ENCODE results near the gene IGSF6.
"Not testable (repeated sequence)": the region's sequence is repeated elsewhere in the genome, so short reads cannot be mapped to it uniquely, and the experiment has no call there.

IGSF6 gene

DNA sequence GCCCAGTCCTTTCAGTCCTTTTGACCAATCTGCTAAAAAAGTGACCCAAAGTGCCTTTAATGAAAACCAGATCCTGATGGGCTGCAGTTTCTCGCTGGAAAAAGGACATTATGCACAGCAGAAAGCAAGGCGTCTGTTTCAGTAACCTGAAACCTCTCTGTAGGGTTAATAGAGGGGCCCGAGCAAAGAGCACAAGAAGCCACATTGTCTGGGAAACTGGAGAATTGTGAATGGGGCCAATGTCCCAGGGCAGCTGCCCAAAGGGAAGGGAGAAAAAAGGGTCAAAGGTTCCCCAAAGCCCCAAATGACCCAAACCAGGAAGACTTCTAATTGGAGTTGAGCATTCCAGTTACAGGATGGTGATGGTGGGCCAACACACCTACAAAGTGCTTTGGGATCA is 14.4 kb upstream of the IGSF6 start:
- H3K27me3 Mint-ChIP-seq (ENCODE audit: low read depth) = peaks cover 22% of the 10 kb centered on the region
- no peak overlapping the region for H3K27ac Mint-ChIP-seq
- H3K4me1 Mint-ChIP-seq (ENCODE audit: low read depth) = no peaks in the 10 kb centered on the region
- no peaks in the 10 kb centered on the region for H3K36me3 Mint-ChIP-seq (ENCODE audit: low read depth)
- H3K4me3 Mint-ChIP-seq = no peak overlapping the region
- no peak for DNase-seq (ENCODE audit: low spot score)
- no peaks in the 10 kb centered on the region for H3K9me3 Mint-ChIP-seq

DNA sequence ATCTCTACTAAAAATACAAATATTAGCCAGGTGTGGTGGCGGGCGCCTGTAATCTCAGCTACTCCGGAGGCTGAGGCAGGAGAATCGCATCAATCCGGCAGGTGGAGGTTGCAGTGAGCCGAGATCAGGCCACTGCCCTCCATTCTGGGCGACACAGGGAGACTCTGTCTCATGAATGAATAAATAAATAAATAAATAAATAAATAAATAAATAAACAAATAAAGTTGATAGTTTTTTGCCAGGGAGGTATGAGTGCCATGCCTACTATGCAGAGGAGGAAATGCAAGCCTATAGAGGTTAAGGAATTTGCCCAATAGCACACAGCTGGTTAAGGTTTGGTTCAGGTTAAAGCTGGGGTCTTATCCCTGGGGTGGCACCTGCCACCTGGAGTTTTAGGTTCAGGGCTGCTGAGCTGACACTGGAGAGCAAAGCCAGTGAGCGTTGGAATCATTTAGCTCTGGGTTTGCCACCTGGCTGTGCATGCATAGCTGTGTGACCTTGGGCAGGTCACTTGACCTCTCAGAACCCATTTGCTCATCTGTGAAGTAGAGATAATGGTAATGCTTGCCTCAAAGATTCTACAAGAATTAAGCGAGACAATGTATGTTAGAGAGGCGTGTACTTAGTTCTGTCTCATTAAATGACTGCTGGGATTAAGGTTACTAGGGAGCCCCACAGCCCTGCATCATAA is 12.5 kb upstream of the IGSF6 start:
- Mint-ChIP-seq H3K4me1 (ENCODE audit: low read depth) (peaks cover 9% of the 10 kb centered on the region), H3K4me3 (no peak overlapping the region), H3K9me3 (no peaks in the 10 kb centered on the region), H3K36me3 (ENCODE audit: low read depth) (no peaks in the 10 kb centered on the region), H3K27ac (no peak overlapping the region), H3K27me3 (ENCODE audit: low read depth) (peaks cover 14% of the 10 kb centered on the region)
- DNase-seq (ENCODE audit: low spot score) = no peak

DNA sequence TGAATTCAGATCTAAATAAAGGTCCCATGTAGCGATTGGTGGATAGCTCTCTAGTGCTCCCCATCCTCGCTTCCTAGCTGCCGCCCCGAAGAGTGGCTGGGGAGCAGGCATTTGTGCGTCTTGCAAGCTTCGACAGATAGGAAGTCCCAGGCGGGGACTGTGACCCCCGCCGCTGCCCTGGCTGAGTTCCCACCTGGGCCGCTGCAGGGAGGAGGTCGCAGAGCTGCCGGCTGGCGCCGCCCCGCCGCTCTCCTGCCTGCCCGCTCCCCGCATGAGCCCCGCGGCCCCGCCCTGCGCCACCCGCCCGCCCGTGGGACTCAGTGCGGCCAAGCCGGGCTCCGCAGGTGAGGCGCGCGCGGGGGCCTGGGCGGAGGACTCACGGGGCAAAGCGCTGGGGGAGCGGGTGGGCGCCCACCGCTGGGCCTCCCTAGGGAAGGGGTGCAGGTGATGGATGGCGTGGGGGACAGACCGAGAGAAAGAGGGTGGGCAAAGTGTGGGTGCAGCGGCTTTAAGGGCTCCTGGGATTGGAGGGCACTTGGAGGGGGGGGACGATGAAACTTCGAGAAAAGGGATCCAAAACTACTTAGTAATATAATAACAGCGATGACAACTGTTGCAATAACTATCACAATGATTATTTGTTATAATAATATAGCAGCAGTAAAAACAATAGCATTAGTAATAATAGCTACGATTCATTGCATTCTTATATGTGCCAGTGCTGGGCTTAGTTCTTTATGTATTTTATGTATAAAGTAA is 11.7 kb upstream of the IGSF6 start, which contains the start of gene OTOA:
TSS of gene OTOA (plus strand) at position 80 of the 759 bp plus-strand sequence. CDS start 14,547 bp downstream, outside the sequence.
- peaks cover 9% of the 10 kb centered on the region for H3K4me1 Mint-ChIP-seq (ENCODE audit: low read depth)
- no peak within 1 kb of the TSS for H3K27ac Mint-ChIP-seq
- H3K4me3 Mint-ChIP-seq = peak within 1 kb of the TSS; percentile 58

DNA sequence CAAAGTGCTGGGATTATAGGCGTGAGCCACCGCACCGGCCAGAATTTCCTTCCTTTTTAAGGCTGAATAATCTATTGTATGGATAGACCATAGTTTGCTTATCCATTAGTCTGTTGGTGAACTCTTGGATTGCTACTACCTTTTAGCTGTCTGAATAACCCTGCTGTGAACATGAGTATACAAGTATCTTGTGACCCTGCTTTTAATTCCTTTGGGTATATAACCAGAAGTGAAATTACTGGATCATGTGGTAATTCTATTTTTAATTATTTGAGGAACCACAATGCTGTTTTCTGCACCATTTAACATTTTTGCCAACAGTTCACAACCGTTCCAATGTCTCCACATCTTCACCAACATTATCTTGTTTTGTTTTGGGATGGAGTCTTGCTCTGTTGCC is 6.7 kb upstream of the IGSF6 start:
- peaks cover 20% of the 10 kb centered on the region for H3K36me3 Mint-ChIP-seq (ENCODE audit: low read depth)
- H3K4me1 Mint-ChIP-seq (ENCODE audit: low read depth) = peaks cover 30% of the 10 kb centered on the region
- H3K4me3 Mint-ChIP-seq = no peak overlapping the region
- peaks cover 9% of the 10 kb centered on the region for H3K27me3 Mint-ChIP-seq (ENCODE audit: low read depth)
- no peaks in the 10 kb centered on the region for H3K9me3 Mint-ChIP-seq
- DNase-seq (ENCODE audit: low spot score) = no peak
- no peak overlapping the region for H3K27ac Mint-ChIP-seq

More for the DNA sequence above, 11.7 kb upstream of the IGSF6 start, which contains the start of gene OTOA:
- H3K9me3 Mint-ChIP-seq = no peaks in the 10 kb centered on the region
- peaks cover 14% of the 10 kb centered on the region for H3K27me3 Mint-ChIP-seq (ENCODE audit: low read depth)
- DNase-seq (ENCODE audit: low spot score) = no peak
- no peaks in the 10 kb centered on the region for H3K36me3 Mint-ChIP-seq (ENCODE audit: low read depth)

DNA sequence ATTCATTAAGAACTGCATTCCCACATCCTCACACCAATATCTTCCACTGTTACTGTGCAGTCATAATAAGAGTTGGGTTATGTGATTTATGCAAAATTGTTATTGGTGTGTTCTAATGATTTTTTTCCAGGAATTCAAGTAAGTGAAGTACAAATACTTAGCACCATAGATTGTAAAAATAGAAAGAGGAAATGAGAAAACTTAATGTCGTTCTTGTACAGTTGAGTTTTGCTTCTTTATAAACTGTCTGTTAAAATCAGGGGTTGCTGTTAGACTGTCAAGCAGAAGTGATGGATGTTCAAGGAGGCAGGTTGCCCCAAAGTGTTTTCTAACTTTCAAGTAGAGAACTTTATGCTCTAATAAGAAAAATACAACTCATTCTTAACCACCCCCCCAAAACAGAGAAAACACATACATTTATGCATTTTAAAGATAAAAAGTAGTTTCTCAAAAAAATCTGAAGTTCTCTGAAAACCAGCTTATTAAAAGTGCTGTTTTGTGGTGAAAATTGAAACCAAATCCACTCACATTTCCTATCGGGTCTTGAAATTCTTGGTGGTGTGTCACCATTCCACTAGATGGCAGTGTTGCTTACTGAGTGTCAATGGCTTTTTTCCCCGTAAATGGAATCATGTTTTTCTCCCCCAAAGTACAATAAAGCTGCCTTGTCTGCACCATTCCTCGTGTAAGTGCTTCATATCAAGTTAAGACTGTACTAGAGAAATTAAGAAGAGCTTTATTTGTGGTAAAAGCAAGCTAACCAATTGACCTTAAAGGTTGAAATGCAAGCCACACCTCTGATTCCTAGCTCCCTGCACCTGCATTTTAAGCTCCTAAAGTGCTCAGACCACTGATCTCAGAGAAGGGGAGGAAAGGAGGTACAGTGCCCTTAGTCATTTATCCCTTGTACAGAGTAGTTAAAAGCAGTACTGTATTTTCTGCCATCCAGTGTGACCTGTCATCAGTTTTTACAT is 4.7 kb upstream of the IGSF6 start:
- no peaks in the 10 kb centered on the region for H3K27me3 Mint-ChIP-seq (ENCODE audit: low read depth)
- H3K4me1 Mint-ChIP-seq (ENCODE audit: low read depth) = peaks cover 30% of the 10 kb centered on the region
- DNase-seq (ENCODE audit: low spot score) = peak; percentile 22
- peak overlapping the region; percentile 66 for H3K27ac Mint-ChIP-seq
- H3K4me3 Mint-ChIP-seq = peak overlapping the region; percentile 65
- H3K36me3 Mint-ChIP-seq (ENCODE audit: low read depth) = peaks cover 20% of the 10 kb centered on the region
- H3K9me3 Mint-ChIP-seq = no peaks in the 10 kb centered on the region

DNA sequence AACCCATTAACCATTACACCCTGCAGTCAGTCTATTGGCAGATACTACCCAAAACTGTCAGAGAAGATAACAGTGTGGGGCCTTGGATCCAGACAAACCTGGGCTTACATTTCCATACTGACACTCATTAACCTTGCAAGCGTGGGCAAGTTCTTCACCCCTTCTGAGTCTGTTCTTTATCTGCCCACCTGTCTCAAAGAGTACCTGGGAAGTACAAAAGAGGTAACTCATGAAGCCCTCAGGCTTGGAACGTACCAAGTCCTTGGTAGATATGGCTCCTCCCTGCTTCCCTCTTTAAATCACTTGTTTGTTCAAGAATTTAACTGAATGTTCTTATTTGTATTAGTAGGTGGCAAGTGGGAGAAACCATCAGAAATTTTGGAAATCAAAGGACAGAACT is 2.5 kb upstream of the IGSF6 start:
- H3K27me3 Mint-ChIP-seq (ENCODE audit: low read depth) = no peaks in the 10 kb centered on the region
- H3K27ac Mint-ChIP-seq = no peak overlapping the region
- peaks cover 23% of the 10 kb centered on the region for H3K4me1 Mint-ChIP-seq (ENCODE audit: low read depth)
- H3K9me3 Mint-ChIP-seq = no peaks in the 10 kb centered on the region
- no peak overlapping the region for H3K4me3 Mint-ChIP-seq
- no peak for DNase-seq (ENCODE audit: low spot score)
- H3K36me3 Mint-ChIP-seq (ENCODE audit: low read depth) = peaks cover 22% of the 10 kb centered on the region

DNA sequence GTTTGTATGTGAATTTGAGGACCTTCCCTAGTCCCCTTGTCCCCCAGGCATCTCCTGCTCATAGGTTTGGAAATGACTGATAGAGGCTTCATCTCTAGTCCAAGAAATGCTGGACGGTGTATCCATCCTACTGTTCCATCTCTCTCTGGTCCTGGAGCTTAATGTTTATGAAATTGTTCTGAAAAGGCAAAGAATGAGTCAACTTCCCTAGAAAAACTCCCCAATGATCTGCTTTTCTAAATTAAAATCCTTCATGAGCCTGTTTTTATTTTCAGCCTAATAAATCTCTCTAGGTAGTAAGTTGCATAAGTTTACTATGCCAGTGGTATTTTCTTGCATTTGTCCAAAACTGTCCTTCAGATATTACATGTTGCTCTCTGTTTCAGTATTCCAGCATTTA is 2.1 kb upstream of the IGSF6 start:
- Mint-ChIP-seq H3K27me3 (ENCODE audit: low read depth) (no peaks in the 10 kb centered on the region), H3K4me3 (no peak overlapping the region), H3K27ac (no peak overlapping the region), H3K4me1 (ENCODE audit: low read depth) (peaks cover 23% of the 10 kb centered on the region), H3K9me3 (no peaks in the 10 kb centered on the region), H3K36me3 (ENCODE audit: low read depth) (peaks cover 22% of the 10 kb centered on the region)
- no peak for DNase-seq (ENCODE audit: low spot score)

DNA sequence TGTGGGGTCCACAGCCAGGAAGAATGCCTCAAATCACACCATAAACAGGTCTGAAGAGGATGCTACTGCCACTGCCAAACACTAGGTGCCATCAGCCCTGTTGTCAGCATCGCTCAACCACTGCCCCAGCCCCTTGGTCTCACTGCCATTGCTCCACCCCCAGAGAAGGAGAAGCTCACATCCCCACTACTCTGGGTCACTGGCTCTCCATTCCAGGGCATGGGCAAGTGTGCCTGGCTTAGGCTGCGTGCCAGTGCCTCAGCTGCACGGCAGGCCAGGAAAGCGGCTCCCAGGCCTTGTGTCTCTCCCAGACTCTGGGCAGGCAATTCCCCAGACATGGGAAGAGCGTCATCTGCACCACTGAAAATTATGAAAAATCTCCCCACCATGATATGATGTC is 1.2 kb upstream of the IGSF6 start:
- Mint-ChIP-seq H3K27me3 (ENCODE audit: low read depth) (no peaks in the 10 kb centered on the region), H3K4me3 (no peak overlapping the region), H3K36me3 (ENCODE audit: low read depth) (peaks cover 22% of the 10 kb centered on the region), H3K9me3 (no peaks in the 10 kb centered on the region), H3K27ac (no peak overlapping the region), H3K4me1 (ENCODE audit: low read depth) (peaks cover 26% of the 10 kb centered on the region)
- no peak for DNase-seq (ENCODE audit: low spot score)

DNA sequence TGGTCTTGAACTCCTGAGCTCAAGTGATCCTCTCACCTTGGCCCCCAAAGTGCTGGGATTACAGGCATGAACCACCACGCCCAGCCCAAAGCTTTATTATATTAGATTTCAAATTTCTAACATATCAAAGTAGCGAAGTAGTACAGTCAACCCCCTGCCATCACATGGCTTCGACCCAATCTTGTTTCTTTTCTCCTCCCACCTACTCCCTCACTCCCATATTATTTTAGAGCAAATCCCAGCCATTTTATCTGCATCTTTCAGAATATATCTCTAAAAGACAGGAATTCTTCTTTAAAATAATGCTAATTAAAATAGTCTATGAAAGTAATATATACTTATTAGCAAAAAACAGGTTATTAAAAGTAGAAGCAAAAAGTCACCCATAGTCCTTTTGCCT is 893 bp downstream of the IGSF6 start:
- no peak overlapping the region for H3K27ac Mint-ChIP-seq
- peaks cover 17% of the 10 kb centered on the region for H3K36me3 Mint-ChIP-seq (ENCODE audit: low read depth)
- no peak for DNase-seq (ENCODE audit: low spot score)
- H3K4me1 Mint-ChIP-seq (ENCODE audit: low read depth) = peaks cover 27% of the 10 kb centered on the region
- no peak overlapping the region for H3K4me3 Mint-ChIP-seq
- no peaks in the 10 kb centered on the region for H3K27me3 Mint-ChIP-seq (ENCODE audit: low read depth)
- no peaks in the 10 kb centered on the region for H3K9me3 Mint-ChIP-seq

DNA sequence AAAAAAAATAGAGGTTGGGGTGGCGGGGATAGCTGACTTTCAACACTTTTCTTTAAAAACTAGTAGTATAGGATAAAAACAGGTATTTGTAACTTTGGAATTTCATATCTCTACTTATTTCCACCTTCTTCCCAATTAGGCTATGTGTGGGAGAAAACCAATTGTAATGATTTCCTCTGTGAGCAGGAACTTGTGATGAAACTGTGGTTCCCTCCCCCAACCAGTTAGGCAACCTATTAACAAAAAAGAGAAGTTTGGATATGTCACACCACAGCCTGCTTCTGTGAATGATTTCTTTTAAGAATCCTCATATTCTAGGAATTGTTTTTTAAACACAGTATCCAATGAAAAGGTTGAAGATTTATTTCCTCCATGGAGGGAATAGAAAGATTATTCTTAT is 1.9 kb downstream of the IGSF6 start:
- peaks cover 34% of the 10 kb centered on the region for H3K4me1 Mint-ChIP-seq (ENCODE audit: low read depth)
- H3K9me3 Mint-ChIP-seq = no peaks in the 10 kb centered on the region
- H3K27me3 Mint-ChIP-seq (ENCODE audit: low read depth) = no peaks in the 10 kb centered on the region
- DNase-seq (ENCODE audit: low spot score) = no peak
- no peak overlapping the region for H3K4me3 Mint-ChIP-seq
- no peak overlapping the region for H3K27ac Mint-ChIP-seq
- peaks cover 11% of the 10 kb centered on the region for H3K36me3 Mint-ChIP-seq (ENCODE audit: low read depth)

DNA sequence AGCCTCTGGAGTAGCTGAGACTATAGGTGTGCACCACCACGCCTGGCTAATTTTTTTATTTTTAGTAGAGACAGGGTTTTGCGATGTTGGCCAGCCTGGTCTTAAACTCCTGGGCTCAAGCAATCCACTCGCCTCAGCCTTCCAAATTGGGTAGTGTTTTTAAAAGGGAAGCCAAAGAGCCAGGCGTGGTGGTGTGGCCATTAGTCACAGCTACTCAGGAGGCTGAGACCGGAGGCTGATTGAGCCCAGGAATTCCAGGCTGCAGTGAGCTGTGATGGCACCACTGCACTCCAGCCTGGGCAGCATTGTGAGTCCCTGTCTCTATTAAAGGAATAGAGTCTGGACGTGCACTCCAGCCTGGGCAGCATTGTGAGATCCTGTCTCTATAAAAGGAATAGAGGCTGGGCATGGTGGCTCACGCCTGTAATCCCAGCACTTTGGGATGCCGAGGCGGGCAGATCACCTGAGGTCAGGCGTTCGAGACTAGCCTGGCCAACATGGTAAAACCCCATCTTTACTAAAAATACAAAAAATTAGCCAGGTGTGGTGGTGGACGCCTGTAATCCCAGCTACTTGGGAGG is 2.5 kb downstream of the IGSF6 start:
- not testable (repeated sequence) for H3K27ac Mint-ChIP-seq

DNA sequence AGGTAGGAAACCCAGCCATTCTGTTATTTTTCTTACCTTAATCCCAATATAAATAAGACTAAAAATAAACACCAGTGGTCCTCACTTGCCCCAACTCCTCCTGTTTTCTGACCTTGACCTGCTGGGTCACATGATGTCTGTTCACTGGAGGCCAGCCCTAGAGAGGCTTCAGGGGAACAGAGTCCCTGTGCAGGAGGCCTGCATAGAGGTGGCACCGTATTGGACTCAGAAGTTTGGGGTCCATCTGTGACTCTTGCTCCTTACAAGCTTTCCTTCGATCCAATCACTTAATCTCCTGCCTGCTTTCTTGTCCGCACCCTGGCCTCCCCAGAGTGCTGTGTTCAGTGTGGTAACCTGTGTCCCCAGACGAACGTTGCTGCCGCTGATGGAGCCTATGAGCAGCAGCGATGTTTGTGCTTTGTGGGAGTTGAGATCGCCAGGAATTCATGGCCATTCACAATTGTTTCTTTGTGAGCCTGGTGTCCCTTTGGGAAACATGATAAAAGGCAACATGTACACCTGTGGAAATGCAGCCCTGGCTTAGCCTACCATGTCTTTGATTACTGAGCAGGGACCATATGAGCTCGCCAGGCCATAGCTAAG is 4.7 kb downstream of the IGSF6 start:
- Mint-ChIP-seq H3K9me3 (no peaks in the 10 kb centered on the region), H3K4me1 (ENCODE audit: low read depth) (peaks cover 52% of the 10 kb centered on the region), H3K4me3 (peak overlapping the region; percentile 56), H3K27me3 (ENCODE audit: low read depth) (no peaks in the 10 kb centered on the region), H3K36me3 (ENCODE audit: low read depth) (peaks cover 5% of the 10 kb centered on the region), H3K27ac (peak overlapping the region; percentile 94)
- DNase-seq (ENCODE audit: low spot score) = no peak

More for the DNA sequence above, 2.5 kb downstream of the IGSF6 start:
- H3K4me1 Mint-ChIP-seq (ENCODE audit: low read depth) = peaks cover 39% of the 10 kb centered on the region
- H3K27me3 Mint-ChIP-seq (ENCODE audit: low read depth); H3K4me3 Mint-ChIP-seq; H3K9me3 Mint-ChIP-seq; DNase-seq (ENCODE audit: low spot score); H3K36me3 Mint-ChIP-seq (ENCODE audit: low read depth): not testable (repeated sequence)
